PFSK-1 (cell line): ENCODE measurements around the gene TNFRSF21.

Source experiments
- FOXP2 ChIP-seq: optimal IDR thresholded peaks from 2 replicates; pipeline ENCODE3; 2011; ENCODE audit warnings: borderline replicate concordance, control low read depth, inconsistent platforms; ENCODE audit not compliant: insufficient read depth; ENCODE audit errors: extremely low read length, extremely low read depth
- POLR2AphosphoS5 ChIP-seq: IDR thresholded peaks from 2 replicates; pipeline ENCODE4 v1.6.1; 2012; ENCODE audit warnings: low read depth, mild to moderate bottlenecking, control low read depth, low read length, moderate library complexity
- REST ChIP-seq, 2 experiments: IDR thresholded peaks; 2 replicates each; pipeline versions ENCODE4 v1.6.1 to v1.8.0; 2011 to 2012; ENCODE audit warnings: low read depth in 2 of 2, low read length in 2 of 2, control low read depth in 1 of 2, inconsistent platforms in 1 of 2, mild to moderate bottlenecking in 1 of 2, moderate library complexity in 1 of 2; ENCODE audit not compliant: insufficient read depth in 1 of 2
- SIN3A ChIP-seq: IDR thresholded peaks from 2 replicates; pipeline ENCODE4 v1.6.1; 2012; ENCODE audit warnings: mild to moderate bottlenecking, low read length, moderate library complexity, borderline replicate concordance; ENCODE audit not compliant: insufficient read depth
- TAF1 ChIP-seq: IDR thresholded peaks from 2 replicates; pipeline ENCODE4 v1.6.1; 2012; ENCODE audit warnings: low read length, control low read depth, borderline replicate concordance; ENCODE audit not compliant: insufficient read depth

Gene TNFRSF21

GRCh38 chr6:47241742-47242482, 67.8 kb downstream of the TNFRSF21 start:
- TF ChIP-seq TAF1 (no peak), POLR2AphosphoS5 (no peak), FOXP2 (no peak), SIN3A (no peak), REST (IDR thresholded peaks at IDR 0.05; ENCODE audit: insufficient read depth in 1 of 2, low read depth in 2 of 2, low read length in 2 of 2) (no peak)

DNA sequence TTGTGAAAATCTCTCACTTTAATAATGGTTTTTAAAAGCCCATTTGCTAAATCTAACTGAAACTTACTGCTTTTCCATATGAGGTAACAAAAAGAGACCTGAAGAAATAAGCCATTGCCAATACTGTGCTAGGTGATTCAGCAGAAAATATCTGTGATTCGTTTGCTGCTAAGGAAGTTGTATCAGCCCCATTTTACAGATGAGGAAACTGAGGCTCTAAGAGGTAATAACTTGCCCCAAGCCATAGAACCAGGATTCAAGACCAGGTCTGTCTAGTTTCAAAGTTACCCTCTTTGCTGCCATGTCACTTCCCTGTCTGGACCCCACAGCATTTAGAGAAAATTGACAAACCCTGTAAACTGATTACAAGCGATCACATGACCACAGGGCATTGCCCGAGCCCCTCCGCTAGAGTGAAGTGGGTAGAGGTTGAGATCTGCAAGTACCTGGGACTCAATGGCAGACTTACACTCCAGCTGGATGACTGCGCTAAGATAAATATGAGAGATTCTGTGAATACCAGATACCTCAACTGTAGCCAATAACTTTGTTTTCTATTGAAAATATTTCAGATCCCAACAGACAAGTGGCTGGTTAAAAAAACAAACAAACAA, 69.3 kb downstream of the TNFRSF21 start:
- TF ChIP-seq POLR2AphosphoS5 = no peak
- TF ChIP-seq FOXP2 = no peak
- TF ChIP-seq TAF1 = no peak
- no peak for TF ChIP-seq SIN3A
- no peak for TF ChIP-seq REST (IDR thresholded peaks at IDR 0.05; ENCODE audit: insufficient read depth in 1 of 2, low read depth in 2 of 2, low read length in 2 of 2)

DNA sequence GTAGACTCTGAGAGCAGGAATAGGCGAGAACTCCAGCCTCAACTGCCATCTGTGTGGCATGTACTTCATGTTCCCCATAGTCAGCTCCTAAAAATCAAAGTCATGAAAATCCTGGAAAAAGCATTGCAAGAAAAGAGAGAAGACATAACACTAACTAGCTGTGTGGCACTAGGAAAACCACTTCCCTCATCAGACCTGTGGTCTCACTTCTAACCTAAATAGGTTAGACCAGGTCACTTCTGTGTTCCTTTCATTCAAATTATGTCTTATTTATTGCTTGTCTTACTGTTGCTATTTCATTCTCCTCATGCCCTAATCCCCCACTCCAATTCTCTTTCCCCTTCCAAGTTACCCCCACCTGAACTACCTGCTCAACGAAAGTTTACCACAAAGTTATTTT, 70.2 kb downstream of the TNFRSF21 start:
- TF ChIP-seq REST (IDR thresholded peaks at IDR 0.05; ENCODE audit: insufficient read depth in 1 of 2, low read depth in 2 of 2, low read length in 2 of 2) (no peak), POLR2AphosphoS5 (no peak), SIN3A (no peak), TAF1 (no peak), FOXP2 (no peak)

DNA sequence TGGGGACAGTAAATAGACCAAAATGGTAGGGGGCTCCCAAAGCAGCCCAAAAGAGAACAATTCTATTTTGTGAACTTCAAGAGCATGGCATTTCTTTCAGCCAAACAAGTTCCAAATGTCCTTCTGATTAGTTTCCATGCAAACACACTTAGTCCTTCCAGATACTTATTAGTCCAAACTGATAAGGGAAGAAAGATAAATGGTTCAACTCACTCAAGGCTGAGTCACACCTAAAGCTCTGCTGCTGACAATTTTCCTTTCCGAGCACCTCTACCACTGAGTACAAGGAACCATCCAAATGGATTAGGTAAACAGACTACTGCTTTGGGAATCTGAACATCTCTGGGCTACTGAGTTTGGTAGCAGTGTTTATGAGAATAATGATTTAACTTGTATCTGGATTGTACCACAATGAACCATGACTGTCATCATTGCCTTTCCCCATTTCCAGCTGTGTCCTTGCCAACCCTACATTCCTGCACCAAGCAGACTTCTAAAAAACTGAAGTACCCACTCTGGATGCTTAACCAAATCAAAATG, 71.2 kb downstream of the TNFRSF21 start:
- TF ChIP-seq POLR2AphosphoS5 (no peak), FOXP2 (no peak), SIN3A (no peak), REST (IDR thresholded peaks at IDR 0.05; ENCODE audit: insufficient read depth in 1 of 2, low read depth in 2 of 2, low read length in 2 of 2) (no peak), TAF1 (no peak)
